ENCODE measurements around the gene TECR. TPM values are rescaled to one million over a fixed set of nuclear protein-coding genes. Genes with fewer than 3 reads are reported as not detected.
A peak's percentile ranks its signal among the peaks of the same experiment; 100 is the strongest.

The TECR gene
- total RNA-seq, 1 experiment from 2014 or later, result 232 TPM

DNA sequence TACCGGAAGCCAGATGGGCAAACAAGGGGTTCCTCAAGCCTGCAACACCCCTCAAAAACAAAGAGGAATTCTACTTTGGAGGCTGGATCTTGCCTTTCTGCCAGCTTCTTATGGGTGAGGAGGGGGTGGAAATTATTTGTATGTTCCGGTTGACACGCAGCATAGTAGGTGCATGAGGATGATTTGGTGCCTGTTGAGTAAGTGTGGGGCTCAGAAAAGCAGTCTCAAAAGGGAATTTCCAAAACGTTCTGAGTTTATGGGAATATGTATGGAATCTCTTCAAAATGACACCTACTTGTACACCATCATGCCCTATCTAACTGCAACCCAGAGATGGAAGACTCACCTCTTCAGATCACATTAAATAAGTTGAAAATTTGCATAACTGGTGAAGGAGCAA, 3.0 kb upstream of the TECR start:
- RAD21 ChIA-PET (ENCODE audit: low non-redundant PET in 1 of 2, low total read pairs in 2 of 2, uncharacterized antibody in 2 of 2, unreplicated experiment in 2 of 2), result no interaction called here
- no peak overlapping the region for H3K9ac ChIP-seq (ENCODE audit: low read length)
- H3K4me1 ChIP-seq (ENCODE audit: control insufficient read depth in 1 of 2, insufficient read depth in 2 of 2, low read length in 2 of 2), result peaks cover 23 to 59% of the 10 kb centered on the region in 2 experiments
- BruUV-seq (replicated peaks), result no TSS peak
- no peaks in the 10 kb centered on the region for H3K9me3 ChIP-seq (ENCODE audit: control insufficient read depth in 1 of 2, insufficient read depth in 1 of 2, low read depth in 1 of 2, low read length in 2 of 2)
- H2AFZ ChIP-seq (ENCODE audit: low read depth, low read length, poor library complexity, severe bottlenecking), result no peak overlapping the region
- intact Hi-C loops (cut with micrococcal nuclease), result no loop called here
- no peak overlapping the region for H3K4me3 ChIP-seq (replicated peaks in 1 of 2; ENCODE audit: low read depth in 1 of 2, low read length in 2 of 2)
- CTCF ChIA-PET, result no interaction called here
- H3K79me2 ChIP-seq (ENCODE audit: insufficient read depth, low read length), result peaks cover 19% of the 10 kb centered on the region
- no peak overlapping the region for H3K4me2 ChIP-seq (ENCODE audit: low read length)
- no peak for DNase-seq (ENCODE audit: low read depth, low spot score)
- no peak for TF ChIP-seq SP1 (IDR thresholded peaks at IDR 0.05; ENCODE audit: low read depth)
- no peak for TF ChIP-seq JUND (IDR thresholded peaks at IDR 0.05)
- TF ChIP-seq FOSL1 (IDR thresholded peaks at IDR 0.05; ENCODE audit: low read depth), result no peak
- TF ChIP-seq POLR2A (IDR thresholded peaks at IDR 0.05; ENCODE audit: borderline replicate concordance, extremely low read depth, insufficient read depth, insufficient read length), result no peak
- TF ChIP-seq, protein P1, sequence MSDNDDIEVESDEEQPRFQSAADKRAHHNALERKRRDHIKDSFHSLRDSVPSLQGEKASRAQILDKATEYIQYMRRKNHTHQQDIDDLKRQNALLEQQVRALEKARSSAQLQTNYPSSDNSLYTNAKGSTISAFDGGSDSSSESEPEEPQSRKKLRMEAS (IDR thresholded peaks at IDR 0.05), result no peak
- H4K20me1 ChIP-seq (ENCODE audit: insufficient read depth), result 0 out of 2 replicates have a peak, but pooled peaks cover 5% of the 10 kb centered on the region
- no peak for ATAC-seq
- H3K9me2 ChIP-seq (ENCODE audit: insufficient read depth), result no peaks in the 10 kb centered on the region
- POLR2A ChIA-PET, result interaction anchor here (1.1 to 1.3 kb wide), 2 partner anchors 9 to 12 kb away, joined by 3 to 5 read pairs; no protein-coding TSS in a partner anchor
- no peak overlapping the region for H3K27ac ChIP-seq (ENCODE audit: low read depth, low read length)
- no peaks in the 10 kb centered on the region for H3K27me3 ChIP-seq (ENCODE audit: insufficient read depth, low read length)
- H3K36me3 ChIP-seq (ENCODE audit: control insufficient read depth in 1 of 2, insufficient read depth in 2 of 2, low read length in 2 of 2), result no peaks in the 10 kb centered on the region

DNA sequence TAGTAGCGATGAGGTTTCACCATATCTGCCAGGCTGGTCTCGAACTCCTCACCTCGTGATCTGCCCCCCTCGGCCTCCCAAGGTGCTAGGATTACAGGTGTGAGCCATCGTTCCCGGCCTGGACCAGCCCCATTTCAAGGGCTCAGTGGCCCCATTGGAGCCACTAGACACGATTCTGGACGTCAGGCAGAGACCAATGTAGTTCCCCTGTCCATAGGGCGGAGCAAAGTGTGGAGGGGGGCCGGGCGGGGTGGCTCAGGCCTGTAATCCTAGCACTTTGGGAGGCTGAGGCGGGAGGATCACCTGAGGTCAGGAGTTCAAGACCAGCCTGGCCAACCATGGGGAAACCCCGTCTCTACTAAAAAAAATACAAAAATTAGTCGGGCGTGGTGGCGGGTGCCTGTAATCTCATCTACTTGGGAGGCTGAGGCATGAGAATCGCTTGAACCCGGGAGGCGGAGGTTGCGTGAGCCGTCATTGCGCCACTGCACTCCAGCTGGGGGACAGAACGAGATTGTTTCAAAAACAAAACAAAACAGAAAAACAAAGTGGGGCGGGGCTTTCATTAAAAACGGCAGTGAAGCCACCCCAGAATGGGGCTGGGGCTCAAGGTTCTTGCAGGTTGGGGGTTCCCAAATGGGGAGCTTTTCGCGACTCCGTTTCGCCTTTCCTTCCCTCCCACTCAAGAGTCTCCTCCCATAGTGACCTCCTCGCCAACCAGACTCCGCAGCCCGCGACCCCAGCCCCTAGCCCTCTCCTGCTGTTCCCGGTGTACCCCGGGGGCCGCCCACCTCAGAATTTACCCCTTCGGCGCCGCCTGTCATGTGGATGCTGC, 758 bp upstream of the TECR start:
- H2AFZ ChIP-seq (ENCODE audit: low read depth, low read length, poor library complexity, severe bottlenecking), result no peak overlapping the region
- no peak for DNase-seq (ENCODE audit: low read depth, low spot score)
- TF ChIP-seq, protein P2, sequence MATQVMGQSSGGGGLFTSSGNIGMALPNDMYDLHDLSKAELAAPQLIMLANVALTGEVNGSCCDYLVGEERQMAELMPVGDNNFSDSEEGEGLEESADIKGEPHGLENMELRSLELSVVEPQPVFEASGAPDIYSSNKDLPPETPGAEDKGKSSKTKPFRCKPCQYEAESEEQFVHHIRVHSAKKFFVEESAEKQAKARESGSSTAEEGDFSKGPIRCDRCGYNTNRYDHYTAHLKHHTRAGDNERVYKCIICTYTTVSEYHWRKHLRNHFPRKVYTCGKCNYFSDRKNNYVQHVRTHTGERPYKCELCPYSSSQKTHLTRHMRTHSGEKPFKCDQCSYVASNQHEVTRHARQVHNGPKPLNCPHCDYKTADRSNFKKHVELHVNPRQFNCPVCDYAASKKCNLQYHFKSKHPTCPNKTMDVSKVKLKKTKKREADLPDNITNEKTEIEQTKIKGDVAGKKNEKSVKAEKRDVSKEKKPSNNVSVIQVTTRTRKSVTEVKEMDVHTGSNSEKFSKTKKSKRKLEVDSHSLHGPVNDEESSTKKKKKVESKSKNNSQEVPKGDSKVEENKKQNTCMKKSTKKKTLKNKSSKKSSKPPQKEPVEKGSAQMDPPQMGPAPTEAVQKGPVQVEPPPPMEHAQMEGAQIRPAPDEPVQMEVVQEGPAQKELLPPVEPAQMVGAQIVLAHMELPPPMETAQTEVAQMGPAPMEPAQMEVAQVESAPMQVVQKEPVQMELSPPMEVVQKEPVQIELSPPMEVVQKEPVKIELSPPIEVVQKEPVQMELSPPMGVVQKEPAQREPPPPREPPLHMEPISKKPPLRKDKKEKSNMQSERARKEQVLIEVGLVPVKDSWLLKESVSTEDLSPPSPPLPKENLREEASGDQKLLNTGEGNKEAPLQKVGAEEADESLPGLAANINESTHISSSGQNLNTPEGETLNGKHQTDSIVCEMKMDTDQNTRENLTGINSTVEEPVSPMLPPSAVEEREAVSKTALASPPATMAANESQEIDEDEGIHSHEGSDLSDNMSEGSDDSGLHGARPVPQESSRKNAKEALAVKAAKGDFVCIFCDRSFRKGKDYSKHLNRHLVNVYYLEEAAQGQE (IDR thresholded peaks at IDR 0.05; ENCODE audit: low read depth), result no peak
- TF ChIP-seq, protein P3, sequence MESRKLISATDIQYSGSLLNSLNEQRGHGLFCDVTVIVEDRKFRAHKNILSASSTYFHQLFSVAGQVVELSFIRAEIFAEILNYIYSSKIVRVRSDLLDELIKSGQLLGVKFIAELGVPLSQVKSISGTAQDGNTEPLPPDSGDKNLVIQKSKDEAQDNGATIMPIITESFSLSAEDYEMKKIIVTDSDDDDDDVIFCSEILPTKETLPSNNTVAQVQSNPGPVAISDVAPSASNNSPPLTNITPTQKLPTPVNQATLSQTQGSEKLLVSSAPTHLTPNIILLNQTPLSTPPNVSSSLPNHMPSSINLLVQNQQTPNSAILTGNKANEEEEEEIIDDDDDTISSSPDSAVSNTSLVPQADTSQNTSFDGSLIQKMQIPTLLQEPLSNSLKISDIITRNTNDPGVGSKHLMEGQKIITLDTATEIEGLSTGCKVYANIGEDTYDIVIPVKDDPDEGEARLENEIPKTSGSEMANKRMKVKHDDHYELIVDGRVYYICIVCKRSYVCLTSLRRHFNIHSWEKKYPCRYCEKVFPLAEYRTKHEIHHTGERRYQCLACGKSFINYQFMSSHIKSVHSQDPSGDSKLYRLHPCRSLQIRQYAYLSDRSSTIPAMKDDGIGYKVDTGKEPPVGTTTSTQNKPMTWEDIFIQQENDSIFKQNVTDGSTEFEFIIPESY (IDR thresholded peaks at IDR 0.05; ENCODE audit: extremely low read depth, insufficient replicate concordance, low read length), result no peak
- TF ChIP-seq CEBPB (IDR thresholded peaks at IDR 0.05; ENCODE audit: low read depth), result no peak
- RAD21 ChIA-PET (ENCODE audit: low non-redundant PET in 1 of 2, low total read pairs in 2 of 2, uncharacterized antibody in 2 of 2, unreplicated experiment in 2 of 2), result no interaction called here
- H3K36me3 ChIP-seq (ENCODE audit: control insufficient read depth in 1 of 2, insufficient read depth in 2 of 2, low read length in 2 of 2), result 0 out of 4 replicates have a peak, but pooled peaks cover 0 to 2% of the 10 kb centered on the region in 2 experiments
- peaks cover 41% of the 10 kb centered on the region for H3K79me2 ChIP-seq (ENCODE audit: insufficient read depth, low read length)
- ATAC-seq, result no peak
- peak overlapping the region; percentile 48 to 59 for H3K4me3 ChIP-seq (replicated peaks in 1 of 2; ENCODE audit: low read depth in 1 of 2, low read length in 2 of 2)
- H3K9me3 ChIP-seq (ENCODE audit: control insufficient read depth in 1 of 2, insufficient read depth in 1 of 2, low read depth in 1 of 2, low read length in 2 of 2), result no peaks in the 10 kb centered on the region
- peak overlapping the region; percentile 80 for H3K4me2 ChIP-seq (ENCODE audit: low read length)
- POLR2A ChIA-PET, result interaction anchor here (1.0 to 2.2 kb wide), 2 partner anchors 9 to 15 kb away, joined by 3 to 9 read pairs; partner anchors contain the start of gene DNAJB1
- H3K9ac ChIP-seq (ENCODE audit: low read length), result peak overlapping the region; percentile 60
- H3K4me1 ChIP-seq (ENCODE audit: control insufficient read depth in 1 of 2, insufficient read depth in 2 of 2, low read length in 2 of 2), result peaks cover 11 to 43% of the 10 kb centered on the region in 2 experiments
- 0 out of 2 replicates have a peak, but pooled peaks cover 5% of the 10 kb centered on the region for H4K20me1 ChIP-seq (ENCODE audit: insufficient read depth)
- BruUV-seq (replicated peaks), result no TSS peak
- intact Hi-C loops (cut with micrococcal nuclease), result no loop called here
- CTCF ChIA-PET, result no interaction called here
- no peaks in the 10 kb centered on the region for H3K9me2 ChIP-seq (ENCODE audit: insufficient read depth)
- no peaks in the 10 kb centered on the region for H3K27me3 ChIP-seq (ENCODE audit: insufficient read depth, low read length)
- H3K27ac ChIP-seq (ENCODE audit: low read depth, low read length), result peak overlapping the region; percentile 39; the same call in 1 of the 2 replicates
